NCI-H2081 (cell line): ENCODE data around the gene BARX2.
"Not testable (repeated sequence)": the region's sequence is repeated elsewhere in the genome, so short reads cannot be mapped to it uniquely, and the experiment has no call there.

ENCODE experiments used
- DNase-seq, 2 experiments: peaks; one replicate each; lab custom pipeline; 2025; lab: John Stamatoyannopoulos, UW

Gene BARX2, protein sequence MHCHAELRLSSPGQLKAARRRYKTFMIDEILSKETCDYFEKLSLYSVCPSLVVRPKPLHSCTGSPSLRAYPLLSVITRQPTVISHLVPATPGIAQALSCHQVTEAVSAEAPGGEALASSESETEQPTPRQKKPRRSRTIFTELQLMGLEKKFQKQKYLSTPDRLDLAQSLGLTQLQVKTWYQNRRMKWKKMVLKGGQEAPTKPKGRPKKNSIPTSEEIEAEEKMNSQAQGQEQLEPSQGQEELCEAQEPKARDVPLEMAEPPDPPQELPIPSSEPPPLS

DNA sequence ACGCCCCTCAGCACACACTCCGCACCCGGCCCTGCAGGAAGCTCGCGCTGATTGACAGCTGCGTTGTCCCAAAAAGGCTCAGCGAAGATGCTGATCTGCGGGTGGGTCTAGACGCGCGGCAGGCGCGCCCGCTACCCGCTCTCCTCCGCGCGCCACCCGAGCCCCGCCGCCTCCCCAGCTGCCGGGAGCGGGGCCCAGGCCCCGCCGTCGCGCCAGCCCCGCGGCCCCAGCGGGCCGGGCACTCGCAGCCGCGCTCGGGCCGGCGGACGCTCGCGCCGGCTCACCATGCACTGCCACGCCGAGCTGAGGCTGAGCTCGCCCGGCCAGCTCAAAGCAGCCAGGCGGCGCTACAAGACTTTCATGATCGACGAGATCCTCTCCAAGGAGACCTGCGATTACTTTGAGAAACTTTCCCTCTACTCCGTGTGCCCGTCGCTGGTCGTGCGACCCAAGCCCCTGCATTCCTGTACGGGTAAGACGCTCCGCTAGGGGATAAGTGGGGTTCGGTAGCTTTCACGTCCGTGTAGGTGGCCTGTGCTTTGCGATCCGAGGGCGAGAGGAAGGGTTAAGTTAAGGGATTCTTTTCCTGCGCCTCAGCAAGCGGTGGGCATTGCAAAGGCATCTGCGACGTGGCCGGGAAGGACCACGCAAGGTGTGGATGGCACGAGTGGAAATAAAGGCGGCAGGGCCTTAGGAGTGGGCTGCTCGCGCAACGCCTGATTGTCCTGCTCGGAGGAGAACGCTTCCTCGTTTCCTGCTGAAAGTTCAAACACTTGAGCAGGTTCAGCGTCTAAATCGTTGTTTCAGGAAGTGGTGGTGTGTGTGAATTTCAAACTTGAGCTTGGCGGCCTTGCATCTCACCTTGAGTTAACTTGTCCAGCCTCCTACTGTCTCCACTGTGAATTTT is at the start of gene BARX2:
BARX2 (plus strand) TSS at position 98 of the 907 bp plus-strand sequence; CDS start at position 286, 188 bp downstream.
- DNase-seq: peak; percentile 56 to 74

DNA sequence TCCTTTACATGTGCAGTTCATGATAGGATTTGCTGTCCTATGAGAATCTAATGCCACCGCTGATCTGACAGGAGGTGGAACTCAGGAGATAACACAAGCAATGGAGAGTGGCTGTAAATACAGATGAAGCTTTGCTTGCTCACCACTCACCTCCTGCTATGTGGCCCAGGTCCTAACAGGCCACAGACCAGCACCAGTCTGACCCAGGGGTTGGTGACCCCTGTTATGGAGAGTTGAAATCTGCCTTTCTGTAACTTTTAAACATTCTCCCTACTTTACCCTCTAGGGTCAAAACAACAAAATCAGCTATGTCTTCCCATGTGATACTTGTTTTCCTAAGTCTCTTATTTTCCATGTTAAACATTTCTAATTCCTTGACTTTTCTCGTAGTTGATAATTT is 48.7 kb upstream of the BARX2 start:
- no peak for DNase-seq

DNA sequence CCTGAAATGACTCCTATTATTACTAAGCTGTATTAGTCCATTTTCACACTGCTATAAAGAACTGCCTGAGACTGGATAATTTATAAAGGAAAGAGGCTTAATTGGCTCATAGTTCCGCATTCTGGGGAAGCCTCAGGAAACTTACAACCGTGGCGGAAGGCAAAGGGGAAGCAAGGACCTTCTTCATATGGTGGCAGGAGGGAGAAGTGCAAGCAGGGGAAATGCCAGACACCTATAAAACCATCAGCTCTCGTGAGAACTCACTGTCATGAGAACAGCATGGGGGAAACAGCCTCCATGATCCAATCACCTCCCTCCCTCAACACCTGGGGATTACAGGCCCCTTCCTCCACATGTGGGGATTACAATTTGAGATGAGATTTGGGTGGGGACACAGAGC is 47.9 kb upstream of the BARX2 start:
- DNase-seq: not testable (repeated sequence)

DNA sequence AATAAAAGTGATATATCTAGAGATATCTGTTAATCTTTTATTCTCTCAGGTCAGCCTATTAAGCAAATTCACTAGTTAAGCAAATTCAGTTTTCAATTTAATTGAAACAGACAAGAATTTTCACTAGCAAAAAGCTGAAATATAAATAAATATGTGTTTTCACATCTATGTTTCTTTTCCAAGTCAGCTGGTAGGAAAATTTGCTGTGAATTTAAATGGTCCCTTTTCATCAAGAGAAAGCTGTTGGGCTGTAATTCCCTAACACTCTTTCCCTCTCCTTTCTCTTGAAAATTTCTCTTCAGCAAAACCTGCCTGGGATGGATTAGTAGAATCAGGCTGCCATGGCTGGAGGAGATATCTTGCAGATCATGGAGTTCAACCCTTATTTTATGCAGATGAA is 46.9 kb upstream of the BARX2 start:
- no peak for DNase-seq

DNA sequence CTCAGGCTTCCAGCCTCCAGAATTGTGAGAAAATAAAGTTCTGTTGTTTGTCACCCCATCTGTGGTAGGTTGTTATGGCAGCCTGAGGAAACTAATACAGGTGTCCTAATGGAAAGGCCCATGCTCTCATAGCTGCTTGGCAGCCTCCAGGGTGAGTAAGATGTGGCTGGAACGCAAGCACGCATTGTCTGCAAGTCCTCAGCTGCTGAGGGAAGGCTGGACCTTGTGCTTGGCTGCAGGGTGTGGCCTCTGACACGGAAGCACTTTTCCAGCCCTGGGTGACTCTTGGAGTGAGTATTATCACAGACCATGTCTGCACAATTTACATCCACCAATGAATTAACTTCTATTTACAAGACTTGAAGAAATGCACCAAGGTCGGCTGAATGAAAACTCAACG is 44.4 kb upstream of the BARX2 start:
- DNase-seq: no peak

DNA sequence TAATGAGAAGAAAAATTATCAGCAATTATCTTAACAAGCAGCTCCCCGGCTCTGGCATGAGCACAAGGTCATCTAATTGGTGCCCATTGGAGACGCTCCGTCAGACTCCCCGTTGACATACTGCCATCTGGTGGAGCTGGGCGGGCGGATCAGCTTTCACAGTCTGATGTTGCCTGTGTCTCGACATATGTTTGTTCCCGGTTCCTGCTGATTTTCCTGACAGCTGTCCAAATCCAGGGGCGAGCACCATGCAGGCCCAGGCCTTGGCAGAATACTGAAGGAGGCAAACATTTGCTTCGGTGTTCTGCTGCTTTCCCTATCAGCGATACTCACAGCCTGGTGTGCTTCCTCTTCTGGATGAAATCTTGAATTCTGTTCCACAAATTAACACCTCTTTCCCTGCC is 43.8 kb upstream of the BARX2 start:
- DNase-seq: peak; percentile 94 to 98

DNA sequence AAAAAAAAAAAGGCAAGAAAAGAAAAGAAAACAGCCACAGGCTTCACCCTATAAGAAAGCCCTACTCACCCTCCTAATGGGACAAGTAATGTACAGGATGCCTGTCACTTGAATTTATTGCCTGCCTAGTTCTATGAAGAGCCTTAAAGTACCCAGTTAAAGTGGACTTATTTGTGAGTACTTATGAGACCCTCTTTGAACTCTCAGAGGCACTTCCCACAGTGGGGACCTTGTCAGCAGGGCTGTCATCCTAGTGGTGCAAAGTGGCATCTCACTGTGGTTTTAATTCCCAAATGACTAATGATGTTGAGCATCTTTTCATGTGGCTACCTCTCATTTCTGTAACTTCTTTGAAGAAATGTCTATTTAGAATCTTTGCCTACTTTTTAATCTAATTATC is 41.8 kb upstream of the BARX2 start:
- DNase-seq: no peak

DNA sequence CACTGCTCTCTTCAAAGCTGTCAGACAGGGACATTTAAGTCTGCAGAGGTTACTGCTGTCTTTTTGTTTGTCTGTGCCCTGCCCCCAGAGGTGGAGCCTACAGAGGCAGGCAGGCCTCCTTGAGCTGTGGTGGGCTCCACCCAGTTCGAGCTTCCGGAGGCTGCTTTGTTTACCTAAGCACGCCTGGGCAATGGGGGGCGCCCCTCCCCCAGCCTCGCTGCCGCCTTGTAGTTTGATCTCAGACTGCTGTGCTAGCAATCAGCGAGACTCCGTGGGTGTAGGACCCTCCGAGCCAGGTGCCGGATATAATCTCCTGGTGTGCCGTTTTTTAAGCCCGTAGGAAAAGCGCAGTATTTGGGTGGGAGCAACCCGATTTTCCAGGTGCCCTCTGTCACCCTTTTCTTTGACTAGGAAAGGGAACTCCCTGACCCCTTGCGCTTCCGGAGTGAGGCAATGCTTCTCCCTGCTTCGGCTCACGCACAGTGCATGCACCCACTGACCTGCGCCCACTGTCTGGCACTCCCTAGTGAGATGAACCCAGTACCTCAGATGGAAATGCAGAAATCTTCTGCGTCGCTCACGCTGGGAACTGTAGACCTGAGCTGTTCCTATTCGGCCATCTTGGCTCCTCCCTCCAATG is 31.2 kb upstream of the BARX2 start:
- DNase-seq: not testable (repeated sequence)

DNA sequence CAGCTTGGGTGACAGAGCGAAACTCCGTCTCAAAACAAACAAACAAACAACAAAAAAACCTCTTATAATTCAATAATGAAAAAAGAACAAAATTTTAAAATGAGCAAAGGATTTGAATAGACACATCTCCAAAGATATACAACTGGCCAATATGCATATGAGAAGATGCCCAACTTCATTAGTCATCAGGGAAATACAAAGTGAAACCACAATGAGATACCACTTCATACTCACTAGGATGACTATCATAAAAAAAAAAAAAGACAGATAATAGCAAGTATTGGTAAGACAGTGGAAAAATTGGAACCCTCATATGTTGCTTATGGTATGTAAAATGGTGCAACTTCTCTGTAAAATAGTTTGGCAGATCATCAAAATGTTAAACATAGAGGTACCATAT is 28.7 kb upstream of the BARX2 start:
- DNase-seq: no peak

DNA sequence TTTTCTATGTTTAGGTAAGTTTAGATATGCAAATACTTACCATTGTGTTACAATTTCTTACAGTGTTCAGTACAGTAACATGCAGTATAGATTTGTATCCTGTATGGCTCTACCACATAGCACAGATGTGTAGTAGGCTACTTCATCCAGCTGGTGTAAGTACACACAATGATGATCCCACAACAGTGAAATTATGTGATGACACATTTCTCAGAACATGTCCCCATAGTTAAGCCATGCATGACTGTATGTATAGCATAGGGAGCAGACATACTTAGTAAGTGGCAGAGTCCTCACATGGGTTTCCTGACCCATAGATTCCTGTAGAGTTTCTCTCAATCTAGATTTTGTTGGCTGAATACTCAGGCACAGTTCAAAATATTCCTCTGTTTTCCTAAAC is 26.8 kb upstream of the BARX2 start:
- no peak for DNase-seq

DNA sequence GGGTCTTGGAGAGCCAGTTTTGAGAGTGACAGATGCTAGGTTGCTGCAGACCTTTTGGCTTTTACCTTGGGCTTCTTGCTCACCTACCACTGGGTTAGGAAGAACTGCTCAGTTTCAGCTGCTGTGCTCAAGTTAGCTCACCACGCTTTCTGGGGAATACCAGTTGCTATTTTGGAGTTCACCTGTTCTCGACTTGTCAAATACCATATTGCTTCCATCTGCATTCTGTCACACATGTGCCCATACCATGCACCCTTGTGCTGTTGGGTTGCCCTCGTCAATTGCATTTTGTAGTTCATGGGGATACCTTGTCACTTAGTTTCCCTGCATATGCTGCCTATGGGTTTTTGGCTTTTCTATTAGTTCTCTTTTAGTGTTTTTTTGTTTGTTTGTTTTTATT is 23.0 kb upstream of the BARX2 start:
- no peak for DNase-seq

DNA sequence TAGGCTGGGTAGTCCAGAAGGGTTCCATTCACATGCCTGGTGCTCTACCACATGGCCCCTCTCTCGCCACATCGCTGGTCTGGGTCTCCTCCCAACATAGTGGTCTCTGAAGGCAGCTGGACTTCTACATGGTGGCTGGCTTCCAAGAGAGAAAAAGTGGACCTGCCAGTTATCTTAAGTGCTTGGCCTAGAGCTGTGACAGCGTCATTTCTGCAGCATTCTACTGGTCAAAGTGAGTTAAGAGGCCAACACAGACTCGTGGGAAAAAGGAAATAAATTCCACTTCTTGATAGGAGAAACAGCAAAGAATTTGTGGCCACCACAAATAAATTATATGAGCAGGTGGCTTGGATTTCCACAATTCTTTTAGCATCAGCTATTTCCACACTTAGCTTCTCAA is 21.0 kb upstream of the BARX2 start:
- DNase-seq: no peak

DNA sequence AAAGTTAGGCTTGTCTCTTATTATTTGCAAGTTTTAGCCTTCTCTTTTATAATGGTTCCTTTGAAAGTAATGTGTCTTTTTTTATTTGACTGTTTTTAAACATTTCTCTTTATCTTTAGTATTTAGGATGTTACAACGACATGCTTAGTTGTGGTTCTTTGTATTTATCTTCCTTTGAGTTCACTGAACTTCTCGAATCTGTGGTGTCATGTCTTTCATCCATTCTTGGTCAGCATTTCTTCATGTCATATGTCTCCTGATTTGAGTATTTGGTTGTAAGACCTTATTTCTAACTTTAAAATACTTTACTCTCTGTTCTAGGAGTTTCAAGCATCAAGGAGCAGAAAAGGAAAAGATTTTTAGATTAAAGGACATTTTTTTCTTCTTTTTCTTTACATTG is 15.9 kb upstream of the BARX2 start:
- no peak for DNase-seq

DNA sequence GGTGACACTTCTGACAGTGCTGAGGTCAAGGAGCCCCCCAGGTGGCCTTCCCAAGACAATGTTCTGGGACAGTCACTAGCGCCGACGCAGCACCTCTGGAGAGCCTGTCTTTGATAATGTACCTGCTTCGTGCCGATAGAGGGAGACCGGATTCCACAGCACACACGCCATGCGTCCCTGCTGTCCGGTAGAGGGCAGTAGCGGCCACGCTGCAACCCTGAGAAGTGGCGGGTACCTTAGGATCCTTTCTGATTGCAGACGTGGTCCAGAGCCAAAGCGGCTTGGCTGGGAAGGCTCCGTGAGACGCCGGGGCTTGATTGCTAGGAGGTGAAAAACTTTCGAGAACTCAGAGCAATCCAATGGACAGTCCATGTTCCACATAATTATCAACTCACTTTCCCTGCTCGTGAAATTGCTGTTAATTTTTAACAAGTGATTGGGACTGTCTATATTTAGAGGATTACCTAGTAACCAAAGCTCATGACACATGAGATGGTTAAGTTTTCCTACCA is 11.4 kb upstream of the BARX2 start:
- peak; percentile 82 to 88 for DNase-seq

DNA sequence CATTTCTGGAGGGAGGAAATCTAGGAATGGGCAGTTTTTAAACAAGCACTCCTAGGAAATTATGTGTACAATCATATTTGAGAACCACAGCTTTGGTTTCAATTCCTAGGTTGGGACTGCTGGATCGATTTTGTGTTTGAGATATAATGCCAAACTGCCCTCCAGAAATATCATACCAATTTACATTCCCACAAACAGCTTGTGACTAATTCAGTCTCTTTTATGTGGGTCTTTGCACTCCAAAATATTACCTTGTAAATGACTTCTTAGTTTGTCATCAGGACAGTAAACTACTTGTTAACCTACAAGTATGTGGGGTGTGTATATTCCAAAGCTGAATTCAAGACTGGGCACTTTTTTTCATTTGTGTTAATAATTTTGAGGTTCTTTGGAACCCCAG is 9.8 kb upstream of the BARX2 start:
- DNase-seq: no peak

DNA sequence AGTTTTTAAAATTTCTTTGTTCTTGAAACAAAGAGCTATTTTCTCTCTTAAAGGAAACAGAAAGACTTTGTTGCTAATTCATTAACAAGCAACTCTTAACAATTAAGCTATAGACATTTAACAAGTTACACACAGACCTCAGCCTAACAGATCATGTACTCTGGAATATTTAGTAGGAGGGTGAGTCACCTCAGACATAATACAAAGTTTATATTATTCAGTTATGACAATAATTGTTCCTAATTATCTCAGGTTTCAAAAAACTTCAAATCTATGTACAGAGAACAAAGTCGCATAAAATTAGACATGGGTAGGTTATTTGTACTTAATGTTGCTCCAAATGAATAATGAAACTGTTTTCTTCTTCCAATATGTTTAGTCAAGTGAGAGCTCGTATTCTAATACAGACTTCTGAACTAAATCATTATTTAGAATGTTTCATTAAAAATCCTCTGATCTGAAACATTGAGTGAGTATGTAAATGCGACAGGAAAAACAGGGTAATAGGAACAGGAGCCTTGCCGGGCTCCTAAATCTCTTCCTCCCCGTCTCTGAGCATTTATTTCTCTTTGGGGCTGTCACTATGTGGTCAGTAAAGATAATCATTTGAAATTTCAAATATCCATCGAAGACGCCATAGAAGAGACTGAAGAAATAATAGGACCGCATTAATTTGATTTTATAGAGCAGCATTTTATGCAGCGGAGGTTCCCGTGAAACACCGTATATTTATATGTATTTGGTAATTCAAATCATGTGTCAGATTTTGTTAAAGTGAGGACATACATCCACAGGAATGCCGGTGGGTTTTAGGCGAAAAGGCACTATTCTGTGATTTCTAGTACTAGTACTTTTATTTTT is 8.7 kb upstream of the BARX2 start:
- no peak for DNase-seq

DNA sequence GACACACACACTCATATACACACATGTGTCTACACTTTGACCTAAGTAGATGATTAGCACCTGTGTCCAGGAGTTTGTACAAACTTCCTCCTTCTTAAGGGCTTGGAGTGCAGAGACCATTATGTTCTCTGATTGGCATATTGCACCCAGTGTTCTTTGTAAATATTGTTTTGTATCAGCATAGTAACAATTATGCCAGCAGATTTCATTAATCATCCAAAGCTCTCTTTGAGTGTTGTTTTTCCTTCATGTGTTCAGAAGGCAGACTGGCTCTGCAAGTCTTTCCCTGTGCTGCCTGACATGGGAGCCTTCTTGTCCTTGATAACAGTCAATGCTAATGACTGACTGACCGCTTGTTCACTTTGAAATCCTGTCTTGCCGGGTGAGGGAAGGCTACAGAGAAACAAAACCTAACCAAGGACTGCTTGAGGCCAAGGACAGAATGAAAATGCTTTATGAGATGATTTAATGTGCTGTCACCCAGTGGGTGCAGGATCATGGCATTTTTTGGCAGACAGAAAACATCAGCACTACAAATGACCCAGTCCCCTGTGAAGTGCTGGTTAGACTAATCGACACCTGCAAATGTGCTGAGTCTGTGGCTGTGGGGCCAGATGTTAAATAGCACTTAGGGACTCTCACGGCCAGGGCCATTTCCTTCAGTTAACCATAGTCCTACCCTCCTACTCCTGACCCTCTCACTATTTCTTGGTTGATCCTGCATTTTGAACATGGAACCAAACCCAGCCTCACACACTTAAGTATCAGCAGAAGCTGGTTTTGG is 6.6 kb upstream of the BARX2 start:
- no peak for DNase-seq

DNA sequence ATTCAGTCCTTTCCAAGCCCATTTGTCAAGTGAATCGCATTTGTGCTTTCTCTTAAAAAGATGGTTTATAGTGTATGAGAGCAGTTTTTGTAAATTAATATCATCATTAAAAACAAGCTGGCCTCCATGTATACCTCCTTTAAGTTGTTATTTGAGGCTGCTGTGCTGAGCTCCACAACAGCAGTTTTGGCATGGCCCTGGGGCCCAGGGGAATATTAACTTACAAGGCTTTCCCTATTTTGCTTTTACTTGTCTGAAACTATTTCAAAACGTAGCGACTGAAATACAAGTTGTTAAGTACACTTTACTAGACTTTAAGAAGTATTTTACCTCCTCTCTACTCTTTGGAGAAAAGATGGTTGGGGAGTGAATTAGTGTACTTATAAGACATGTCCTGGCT is 4.9 kb upstream of the BARX2 start:
- DNase-seq: no peak

DNA sequence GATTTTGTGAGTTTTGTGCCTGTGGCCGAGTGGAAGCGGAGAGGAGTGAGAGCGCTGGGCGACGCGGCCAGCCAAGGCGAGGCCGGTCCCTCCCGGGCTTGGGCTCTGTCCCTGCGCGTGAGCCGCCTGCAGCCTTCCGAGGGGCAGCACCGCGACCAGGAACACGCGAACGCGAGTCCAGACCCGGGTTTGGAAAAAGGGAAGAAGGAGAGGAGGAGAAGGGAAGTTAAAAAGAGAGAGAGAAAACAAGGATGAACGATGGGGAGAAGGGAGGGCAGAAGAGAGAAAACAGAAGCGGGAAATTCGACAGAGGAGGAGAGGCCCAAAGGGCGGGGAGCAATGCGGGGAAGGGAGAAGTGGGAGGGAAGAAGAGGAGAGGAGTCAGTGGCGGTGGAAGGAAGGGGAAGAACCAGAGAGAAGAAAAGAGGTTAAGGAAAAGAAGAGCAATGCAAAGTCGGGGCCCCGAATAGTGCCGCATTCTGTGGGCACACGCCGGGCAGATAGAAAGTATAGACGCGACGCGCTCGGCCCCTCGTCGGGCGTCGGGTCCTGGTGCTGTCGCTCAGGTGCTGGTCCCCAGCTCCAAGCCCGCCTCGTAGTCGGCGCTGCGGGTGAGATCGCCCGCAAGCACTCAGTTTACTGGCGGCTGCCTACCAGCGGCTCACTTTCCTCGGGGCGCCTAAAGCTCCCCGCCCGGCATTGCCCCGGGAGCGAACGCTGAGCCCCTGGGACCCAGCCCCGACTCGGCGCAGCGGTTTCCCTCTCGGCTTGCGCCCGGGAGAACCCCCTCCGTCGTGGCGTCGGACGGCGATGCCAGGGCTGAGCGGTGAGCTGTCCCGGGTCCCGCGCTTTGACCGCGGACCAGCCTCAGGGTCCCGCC is 2.8 kb upstream of the BARX2 start:
- DNase-seq: no peak

DNA sequence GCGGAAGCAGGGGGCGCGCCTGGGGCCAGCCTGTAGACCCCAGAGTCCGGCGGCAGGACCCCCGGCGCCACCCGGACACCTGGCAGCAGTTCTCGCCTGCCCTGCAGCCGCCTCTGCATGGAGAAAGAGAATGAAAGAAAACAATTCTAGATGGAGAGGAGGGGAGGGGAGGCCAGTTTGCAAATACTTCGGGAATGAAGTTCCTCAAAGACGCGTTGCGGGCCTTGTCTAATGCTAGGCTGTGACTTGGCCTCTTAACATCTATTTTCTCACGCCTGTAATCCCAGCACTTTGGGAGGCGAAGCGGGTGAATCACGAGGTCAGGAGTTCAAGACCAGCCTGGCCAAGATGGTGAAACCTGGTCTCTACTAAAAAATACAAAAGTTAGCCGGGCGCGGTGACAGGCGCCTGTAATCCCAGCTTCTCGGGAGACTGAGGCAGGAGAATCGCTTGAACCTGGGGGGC is 2.1 kb upstream of the BARX2 start:
- DNase-seq: no peak
